H1 (cell line): ENCODE results near the gene COL25A1. TPM values are rescaled to one million over a fixed set of nuclear protein-coding genes. Genes with fewer than 3 reads are reported as not detected.

ENCODE experiments used
- CTCF ChIA-PET: fragments of 300-600 bp; sonication (Branson Sonifier 250); formaldehyde crosslinking; loops from one replicate; lab custom pipeline; 2021; ENCODE audit not compliant: partially characterized antibody; lab: Charles Lee
- POLR2A ChIA-PET: fragments of 300-600 bp; sonication (Branson Sonifier 250); formaldehyde crosslinking; loops from one replicate; lab custom pipeline; 2021; ENCODE audit warnings: inconsistent platforms; ENCODE audit not compliant: partially characterized antibody; lab: Charles Lee
- DNase-seq, 2 experiments: peaks; one replicate each; pipeline versions ENCODE4 v3.0.0 to v3.0.0-alpha.2; 2010 to 2022; ENCODE audit warnings: low spot score in 2 of 2, low read depth in 1 of 2, mixed read lengths in 1 of 2
- FAIRE-seq: peaks from 2 replicates; lab custom pipeline; 2011; peaks lifted over from hg19 to GRCh38; lab: Jason Lieb, UNC
- H2AFZ ChIP-seq: 2 replicates; pipeline ENCODE4 v1.8.1; 2012; ENCODE audit warnings: low read length, inconsistent platforms
- H2AK5ac ChIP-seq: 2 replicates; pipeline ENCODE4 v1.6.1; 2013; ENCODE audit warnings: low read depth, low read length
- H2BK120ac ChIP-seq: replicated peaks from 2 replicates; pipeline ENCODE3; 2013; ENCODE audit warnings: low read depth, low read length, inconsistent platforms
- H2BK12ac ChIP-seq: 2 replicates; pipeline ENCODE4 v1.6.1; 2013; ENCODE audit warnings: low read depth, low read length
- H2BK15ac ChIP-seq: 2 replicates; pipeline ENCODE4 v1.6.1; 2013; ENCODE audit warnings: low read length
- H2BK20ac ChIP-seq: 2 replicates; pipeline ENCODE4 v1.6.1; 2013; ENCODE audit warnings: low read length
- H2BK5ac ChIP-seq: 2 replicates; pipeline ENCODE4 v1.6.1; 2013; ENCODE audit warnings: low read depth, low read length
- H3K14ac ChIP-seq: 2 replicates; pipeline ENCODE4 v1.6.1; 2013; ENCODE audit warnings: inconsistent platforms; ENCODE audit not compliant: insufficient read length
- H3K18ac ChIP-seq: 2 replicates; pipeline ENCODE4 v1.6.1; 2013; ENCODE audit warnings: low read length; ENCODE audit errors: extremely low read depth
- H3K23ac ChIP-seq: 2 replicates; pipeline ENCODE4 v1.6.1; 2013; ENCODE audit warnings: inconsistent platforms; ENCODE audit not compliant: insufficient read length
- H3K23me2 ChIP-seq: 2 replicates; pipeline ENCODE4 v1.6.1; 2013; ENCODE audit warnings: low read depth, low read length
- H3K27ac ChIP-seq: 2 replicates; pipeline ENCODE4 v1.6.1; 2011; ENCODE audit warnings: low read depth, low read length, inconsistent platforms
- H3K27me3 ChIP-seq, 4 experiments: replicated peaks in 1 of 4; 1 replicate in 1 of 4; 2 replicates in 3 of 4; pipeline versions ENCODE4 v1.6.1 to v1.8.1; 2011 to 2013; ENCODE audit warnings: low read length in 3 of 4, mild to moderate bottlenecking in 3 of 4, inconsistent platforms in 2 of 4, mixed read lengths in 2 of 4, moderate library complexity in 1 of 4; ENCODE audit not compliant: control insufficient read depth in 3 of 4, insufficient read depth in 3 of 4; ENCODE audit errors: extremely low read depth in 1 of 4
- H3K36me3 ChIP-seq, 4 experiments: 2 replicates each; pipeline versions ENCODE4 v1.6.1 to v1.8.1; 2011 to 2013; ENCODE audit warnings: mild to moderate bottlenecking in 4 of 4, low read length in 3 of 4, moderate library complexity in 2 of 4, control low read depth in 1 of 4, inconsistent platforms in 1 of 4; ENCODE audit not compliant: insufficient read depth in 4 of 4, control insufficient read depth in 2 of 4
- H3K4ac ChIP-seq: replicated peaks from 2 replicates; pipeline ENCODE3; 2013; ENCODE audit warnings: low read length, low read depth, mixed read lengths, inconsistent platforms; ENCODE audit not compliant: insufficient read length
- H3K4me1 ChIP-seq, 4 experiments: replicated peaks in 1 of 4; 1 replicate in 1 of 4; 2 replicates in 3 of 4; pipeline versions ENCODE4 v1.6.1 to v1.8.1; 2011 to 2013; ENCODE audit warnings: low read length in 3 of 4, inconsistent platforms in 2 of 4, mixed read lengths in 1 of 4; ENCODE audit not compliant: insufficient read depth in 4 of 4, control insufficient read depth in 3 of 4
- H3K4me2 ChIP-seq, 2 experiments: 2 replicates each; pipeline versions ENCODE4 v1.6.1 to v1.8.1; 2011 to 2013; ENCODE audit warnings: low read depth in 2 of 2, low read length in 2 of 2, control low read depth in 1 of 2, inconsistent platforms in 1 of 2, mild to moderate bottlenecking in 1 of 2; ENCODE audit not compliant: insufficient read depth in 1 of 2
- H3K4me3 ChIP-seq, 4 experiments: fragments of 200-600, 300-600 bp in 1 of 4; sonication (generic), shearing (Covaris generic), sonication (Bioruptor Twin) in 1 of 4; 2 replicates each; pipeline versions ENCODE4 v1.5.1 to v1.8.1; 2011 to 2016; ENCODE audit warnings: low read length in 4 of 4, low read depth in 3 of 4, control low read depth in 2 of 4, inconsistent platforms in 2 of 4, mild to moderate bottlenecking in 2 of 4, mixed read lengths in 1 of 4, moderate library complexity in 1 of 4; ENCODE audit not compliant: insufficient read depth in 2 of 4; ENCODE audit errors: extremely low read depth in 1 of 4
- H3K56ac ChIP-seq: replicated peaks from 2 replicates; pipeline ENCODE3; 2013; ENCODE audit warnings: low read depth, mild to moderate bottlenecking, mixed read lengths, low read length, inconsistent platforms; ENCODE audit not compliant: insufficient read length
- H3K79me1 ChIP-seq: 2 replicates; pipeline ENCODE4 v1.6.1; 2013; ENCODE audit warnings: low read depth, low read length, control low read depth
- H3K79me2 ChIP-seq, 2 experiments: 2 replicates each; pipeline versions ENCODE4 v1.6.1 to v1.8.1; 2012 to 2013; ENCODE audit warnings: low read length in 2 of 2, mild to moderate bottlenecking in 2 of 2, inconsistent platforms in 1 of 2; ENCODE audit not compliant: insufficient read depth in 2 of 2, control insufficient read depth in 1 of 2
- H3K9ac ChIP-seq, 4 experiments: replicated peaks in 1 of 4; 1 replicate in 1 of 4; 2 replicates in 3 of 4; pipeline versions ENCODE4 v1.6.1 to v1.8.1; 2011 to 2013; ENCODE audit warnings: low read depth in 3 of 4, low read length in 3 of 4, control low read depth in 2 of 4, mild to moderate bottlenecking in 2 of 4, moderate library complexity in 2 of 4, inconsistent platforms in 1 of 4; ENCODE audit errors: extremely low read depth in 1 of 4
- H3K9me3 ChIP-seq, 2 experiments: 2 replicates each; pipeline versions ENCODE4 v1.6.1 to v1.8.1; 2012 to 2013; ENCODE audit warnings: mild to moderate bottlenecking in 2 of 2, moderate library complexity in 2 of 2, control low read depth in 1 of 2, inconsistent platforms in 1 of 2, low read depth in 1 of 2, low read length in 1 of 2, mixed read lengths in 1 of 2; ENCODE audit not compliant: insufficient read depth in 2 of 2
- H4K20me1 ChIP-seq, 2 experiments: replicated peaks in 1 of 2; 2 replicates each; pipeline versions ENCODE3 to v1.8.1; 2011 to 2013; ENCODE audit warnings: inconsistent platforms in 2 of 2, low read length in 2 of 2, mild to moderate bottlenecking in 1 of 2; ENCODE audit not compliant: insufficient read depth in 2 of 2, control insufficient read depth in 1 of 2
- H4K5ac ChIP-seq: 2 replicates; pipeline ENCODE4 v1.6.1; 2013; ENCODE audit warnings: low read length, low read depth, mixed read lengths, inconsistent platforms; ENCODE audit not compliant: insufficient read length
- H4K8ac ChIP-seq: 2 replicates; pipeline ENCODE4 v1.8.0; 2013; ENCODE audit warnings: mild to moderate bottlenecking, moderate library complexity, low read length, inconsistent platforms; ENCODE audit not compliant: insufficient read depth; ENCODE audit errors: extremely low read depth
- H4K91ac ChIP-seq: replicated peaks from 2 replicates; pipeline ENCODE3; 2013; ENCODE audit warnings: low read length, mixed read lengths, inconsistent platforms; ENCODE audit not compliant: insufficient read length
- CBX8 ChIP-seq: fragments of 300-800, 300-1000 bp; sonication (generic); IDR thresholded peaks from 2 replicates; pipeline ENCODE4 v1.7.1; 2016; ENCODE audit warnings: low read depth, low read length, borderline replicate concordance
- CREB1 ChIP-seq: IDR thresholded peaks from 2 replicates; pipeline ENCODE4 v1.6.1; 2012; ENCODE audit warnings: inconsistent platforms
- GTF2F1 ChIP-seq: IDR thresholded peaks from 2 replicates; pipeline ENCODE4 v1.6.1; 2012; ENCODE audit warnings: low read depth, low read length, improper control_type of control experiment, borderline replicate concordance
- JUND ChIP-seq: IDR thresholded peaks from 2 replicates; pipeline ENCODE4 v1.6.1; 2011; ENCODE audit warnings: mild to moderate bottlenecking, improper control_type of control experiment, low read length
- NANOG ChIP-seq: IDR thresholded peaks from 2 replicates; pipeline ENCODE4 v1.6.1; 2011; ENCODE audit warnings: low read length, low read depth, mild to moderate bottlenecking, inconsistent platforms; ENCODE audit not compliant: insufficient read depth, poor library complexity, severe bottlenecking
- POLR2AphosphoS5 ChIP-seq: IDR thresholded peaks from 2 replicates; pipeline ENCODE4 v1.6.1; 2011; ENCODE audit warnings: low read depth, low read length
- SAP30 ChIP-seq: fragments of 300-600 bp; sonication (generic); IDR thresholded peaks from 2 replicates; pipeline ENCODE4 v1.7.1; 2012; ENCODE audit warnings: low read length, moderate library complexity, mild to moderate bottlenecking, inconsistent platforms; ENCODE audit not compliant: insufficient read depth, insufficient replicate concordance
- TAF7 ChIP-seq: optimal IDR thresholded peaks from 2 replicates; pipeline ENCODE3; 2011; ENCODE audit warnings: low read depth, mild to moderate bottlenecking, inconsistent platforms, low read length, moderate library complexity, borderline replicate concordance
- YY1 ChIP-seq: IDR thresholded peaks from 2 replicates; pipeline ENCODE4 v1.6.1; 2011; ENCODE audit warnings: low read depth, mild to moderate bottlenecking, low read length
- WGBS, 2 experiments: shearing (Covaris generic) in 1 of 2; methylation state at CpG; one replicate each; pipeline versions ENCODE4 v1.1.6 to v1.1.7; 2013 to 2015; ENCODE audit warnings: low lambda C conversion rate in 2 of 2, mixed read lengths in 2 of 2, inconsistent platforms in 1 of 2, low coverage in 1 of 2, missing lambda C conversion rate in 1 of 2; ENCODE audit not compliant: insufficient replicate concordance in 2 of 2, insufficient coverage in 1 of 2, insufficient read length in 1 of 2; ENCODE audit errors: extremely low coverage in 1 of 2, missing lambda C conversion rate in 1 of 2; 5-methylcytosine and 5-hydroxymethylcytosine counted together
- polyA plus RNA-seq, 7 experiments: library from polyadenylated mRNA; depleted of rRNA in 3 of 7; stranded (reverse) in 5 of 7; unstranded in 2 of 7; fragments of >200 nt in 5 of 7; fragments of 200-250 nt in 2 of 7; gene quantifications; 1 replicate in 5 of 7; 2 replicates in 1 of 7; 4 replicates in 1 of 7; pipeline versions ENCODE4 v1.2.1 to v1.2.3, GENCODE V29; 2011 to 2013; ENCODE audit warnings: missing spikeins in 2 of 7, mixed read lengths in 2 of 7
- total RNA-seq: library from RNA; stranded (reverse); fragmentation: NEBNext Ultra II Directional; extraction: Animal tissue kit (Norgen Biotek cat#: 25700); gene quantifications from 2 replicates; pipeline ENCODE4 v1.2.1, GENCODE V29; 2021

COL25A1 gene
- total and polyA plus RNA-seq, 2 of the 8 experiments (the other 6 are each of a cell fraction or from before 2014, with no cell fraction given) = 1.1 to 8.3 TPM

DNA sequence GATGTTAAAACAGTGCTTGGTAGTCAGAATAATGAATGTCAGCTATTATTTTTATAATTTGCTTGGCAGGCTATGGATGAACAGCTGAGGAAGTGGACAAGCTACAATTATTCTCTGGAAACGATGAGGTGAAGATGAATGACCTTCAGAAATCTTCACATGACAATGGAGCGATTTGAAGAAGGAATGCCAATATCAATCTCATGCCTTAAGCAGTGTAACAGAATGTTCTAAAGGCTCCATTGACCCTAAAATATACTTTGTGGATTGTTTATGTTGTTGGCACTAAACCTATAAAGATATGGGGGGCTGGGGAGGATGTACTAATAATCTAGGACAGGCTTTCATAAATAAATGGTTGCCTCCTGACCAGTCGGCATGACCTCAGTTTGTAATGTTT is 36.2 kb downstream of the COL25A1 start:
- Histone ChIP-seq H2AK5ac (no peak overlapping the region), H4K91ac (no peak overlapping the region), H3K56ac (no peak overlapping the region), H3K4ac (no peak overlapping the region), H4K20me1 (no peaks in the 10 kb centered on the region), H3K4me3 (no peak overlapping the region), H2AFZ (no peak overlapping the region), H3K23me2 (no peaks in the 10 kb centered on the region), H3K9me3 (no peaks in the 10 kb centered on the region), H2BK15ac (no peak overlapping the region), H2BK5ac (no peak overlapping the region), H2BK120ac (no peak overlapping the region), H2BK20ac (no peak overlapping the region), H3K79me2 (no peaks in the 10 kb centered on the region), H3K4me2 (no peak overlapping the region), H3K27ac (no peak overlapping the region), H2BK12ac (no peak overlapping the region), H3K36me3 (no peaks in the 10 kb centered on the region), H3K9ac (no peak overlapping the region), H3K4me1 (no peaks in the 10 kb centered on the region), H3K23ac (no peak overlapping the region), H3K27me3 (no peaks in the 10 kb centered on the region), H4K8ac (no peak overlapping the region), H3K18ac (no peak overlapping the region), H3K79me1 (no peaks in the 10 kb centered on the region), H3K14ac (no peak overlapping the region), H4K5ac (no peak overlapping the region)
- DNase-seq (no peak), FAIRE-seq (no peak)
- ChIA-PET POLR2A (no interaction called here), CTCF (interaction anchor here (0.7 kb wide), 2 partner anchors 31 to 112 kb away, joined by 3 to 4 read pairs; no protein-coding TSS in a partner anchor)
- no peak for TF ChIP-seq NANOG
- no peak for TF ChIP-seq POLR2AphosphoS5
- TF ChIP-seq YY1 = no peak
- no peak for TF ChIP-seq CBX8
- TF ChIP-seq CREB1 = no peak
- TF ChIP-seq SAP30 = no peak
- TF ChIP-seq JUND = no peak
- TF ChIP-seq GTF2F1 = no peak
- no peak for TF ChIP-seq TAF7
- WGBS, 2 experiments = 79% methylated on average over 3 of the region's 3 CpGs; no CpG with 5 or more reads in 1 of the 2 experiments
